Activated CD4-positive, alpha-beta T cell treated with anti-CD3 and anti-CD28 coated beads, Interleukin-2, amount 50 U/mL, for 4 hours (primary cell): ENCODE data around the gene CCDC187.

Source experiments
- DNase-seq, 2 experiments: peaks; one replicate each; pipeline ENCODE4 v3.0.0-alpha.2; 2020

CCDC187 gene

GRCh38 chr9:136265561-136266355, 38.1 kb downstream of the CCDC187 start:
- no peak for DNase-seq

DNA sequence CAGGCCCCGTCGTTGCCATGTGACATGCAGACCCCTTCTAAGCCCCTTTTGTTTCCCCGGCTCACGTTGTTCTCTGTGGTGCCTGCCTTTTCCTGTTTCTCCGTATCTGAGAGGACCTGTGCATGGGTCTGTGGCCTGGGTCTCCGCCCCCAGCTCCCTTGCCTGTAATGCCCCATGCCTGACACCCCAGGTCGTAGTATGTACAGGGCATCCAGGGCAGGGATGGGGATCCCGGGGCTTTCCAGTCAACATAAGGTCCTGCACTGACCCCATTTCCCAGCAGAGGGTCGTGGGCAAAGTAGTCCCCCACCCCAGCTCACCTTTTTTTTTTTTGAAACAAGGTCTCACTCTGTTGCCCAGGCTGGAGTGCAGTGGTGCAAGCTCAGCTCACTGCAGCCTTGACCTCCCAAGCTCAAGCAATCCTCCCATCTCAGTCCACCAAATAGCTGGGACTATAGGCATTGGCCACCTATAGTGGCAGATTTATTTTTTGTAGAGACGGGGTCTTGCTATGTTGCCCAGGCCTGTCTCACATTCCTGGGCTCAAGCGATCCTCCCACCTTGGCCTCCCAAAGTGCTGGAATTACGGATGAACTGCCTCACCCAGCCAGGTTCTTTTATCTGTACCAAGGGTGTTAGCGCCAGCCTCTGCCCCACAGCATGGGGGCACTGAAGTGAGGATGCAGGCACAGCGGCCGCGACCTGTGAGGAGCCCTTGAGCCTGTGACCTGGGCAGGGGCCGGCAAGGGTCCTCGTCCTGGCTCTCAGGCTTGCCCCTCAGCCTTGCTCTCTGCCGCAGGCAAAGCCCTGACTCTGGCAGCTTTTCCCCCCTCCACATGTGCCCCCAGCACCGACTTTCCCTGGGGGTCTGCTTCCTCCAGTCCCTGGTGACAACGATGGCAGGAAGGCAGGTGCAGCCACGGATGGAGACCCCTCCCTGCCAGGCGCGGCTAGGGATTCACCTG, 39.2 kb downstream of the CCDC187 start:
- no peak for DNase-seq

- no peak for DNase-seq
Observed at GRCh38 chr9:136264031-136264430, 39.9 kb downstream of the CCDC187 start.

DNA sequence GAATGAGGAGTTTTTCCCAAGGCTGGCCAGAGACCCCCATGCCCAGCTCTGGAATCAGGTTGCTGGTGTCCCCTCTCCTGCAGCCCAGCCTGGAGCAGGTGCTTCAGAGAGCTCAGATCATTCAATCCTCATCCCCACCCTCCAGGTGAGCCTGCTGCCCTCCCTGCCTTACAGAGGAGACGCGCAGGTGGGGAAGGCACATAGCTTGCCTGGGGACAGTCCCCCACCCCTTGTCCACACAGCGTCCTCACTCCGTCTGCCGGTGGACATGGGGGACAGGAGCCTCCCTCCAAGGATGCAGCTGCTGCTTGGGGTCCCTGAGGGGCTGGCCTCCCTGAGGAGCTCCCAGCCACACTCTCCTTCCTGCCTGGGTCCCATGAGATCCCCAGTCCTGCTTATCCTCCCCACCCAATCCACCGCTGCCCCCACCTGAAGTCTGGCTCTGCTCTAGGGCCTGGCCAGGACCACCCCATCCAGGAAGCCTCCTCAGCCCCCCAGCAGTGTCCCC, 41.2 kb downstream of the CCDC187 start:
- DNase-seq = no peak

- DNase-seq = no peak
Observed at GRCh38 chr9:136261686-136262430, 42.0 kb downstream of the CCDC187 start.

- no peak for DNase-seq
Observed at GRCh38 chr9:136260936-136261472, 42.9 kb downstream of the CCDC187 start.

DNA sequence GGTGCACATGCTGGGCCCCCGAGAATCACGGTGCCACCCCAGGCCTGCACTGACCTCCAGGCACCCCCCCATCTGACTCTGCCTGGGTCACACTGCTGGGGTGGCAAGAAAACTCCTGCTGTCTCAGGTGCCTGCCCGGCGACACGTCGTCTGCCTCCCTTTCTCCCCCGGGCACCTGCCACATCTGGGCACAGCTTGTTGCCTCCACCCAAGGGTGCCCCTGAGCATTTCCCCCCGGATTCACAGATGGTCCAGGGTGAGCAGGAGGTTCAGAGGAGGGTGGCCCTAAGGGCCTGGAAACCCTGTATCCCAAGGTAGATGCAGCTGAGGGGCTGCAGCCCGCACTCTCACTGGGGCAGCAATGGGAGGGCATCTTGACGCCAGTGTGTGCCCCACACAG, 43.4 kb downstream of the CCDC187 start:
- no peak for DNase-seq

- no peak for DNase-seq
Observed at GRCh38 chr9:136259836-136260235, 44.1 kb downstream of the CCDC187 start.

DNA sequence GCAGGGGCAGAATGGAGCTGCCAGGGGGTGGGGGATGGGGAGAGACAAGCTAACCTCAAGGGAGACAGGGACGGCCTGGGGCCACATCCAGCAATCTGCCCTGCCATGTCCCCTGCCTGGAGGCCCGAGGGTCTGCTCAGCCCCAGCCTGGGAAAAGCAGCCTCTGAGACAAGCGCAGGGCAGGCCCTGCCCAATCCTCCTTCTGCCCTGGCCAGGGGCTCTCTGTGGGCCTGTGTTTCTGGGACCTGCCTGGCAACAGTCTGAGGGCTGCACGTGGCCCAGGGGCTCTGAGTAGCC, 44.4 kb downstream of the CCDC187 start:
- no peak for DNase-seq

DNA sequence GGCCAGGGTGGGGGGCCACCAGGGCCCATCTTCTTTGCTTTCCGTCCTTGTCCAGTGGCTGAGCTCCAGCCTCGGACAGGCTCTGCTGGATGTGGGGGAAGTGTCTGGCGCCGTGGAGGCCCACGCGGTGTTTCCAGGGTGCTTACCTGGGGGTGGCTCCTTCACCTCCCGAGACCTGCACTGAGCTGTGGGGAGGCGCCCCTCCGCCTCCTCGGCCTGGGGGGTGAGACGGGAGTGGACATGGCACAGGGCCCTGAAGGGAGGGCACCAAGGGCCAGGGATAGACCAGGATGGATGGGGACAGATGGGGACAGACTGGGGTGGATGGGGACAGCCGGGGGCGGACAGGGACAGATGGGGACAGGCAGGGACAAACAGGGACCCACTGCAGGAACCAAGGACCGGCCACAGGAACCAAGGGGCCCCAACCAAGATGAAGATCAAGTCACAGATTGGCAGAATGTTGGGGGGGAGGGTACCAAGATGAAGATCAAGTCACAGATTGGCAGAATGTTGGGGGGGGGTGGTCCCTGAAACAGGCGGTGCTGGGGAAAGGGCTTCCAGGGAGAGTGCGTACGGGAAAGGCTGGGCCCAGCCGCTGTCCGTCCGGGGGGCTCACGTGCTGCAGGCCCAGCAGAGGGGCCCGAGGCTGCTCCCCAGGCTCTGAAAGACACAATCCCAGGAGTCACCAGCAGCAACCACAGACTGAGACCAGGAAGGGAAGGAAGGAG, 44.9 kb downstream of the CCDC187 start:
- DNase-seq = no peak

- DNase-seq = no peak
Observed at GRCh38 chr9:136258299-136258625, 45.6 kb downstream of the CCDC187 start.

- DNase-seq = no peak
Observed at GRCh38 chr9:136257381-136258298, 46.3 kb downstream of the CCDC187 start.

GRCh38 chr9:136255896-136256890, 47.7 kb downstream of the CCDC187 start:
- no peak for DNase-seq

GRCh38 chr9:136255166-136255538, 48.7 kb downstream of the CCDC187 start:
- DNase-seq = peak; percentile 25 to 27

DNA sequence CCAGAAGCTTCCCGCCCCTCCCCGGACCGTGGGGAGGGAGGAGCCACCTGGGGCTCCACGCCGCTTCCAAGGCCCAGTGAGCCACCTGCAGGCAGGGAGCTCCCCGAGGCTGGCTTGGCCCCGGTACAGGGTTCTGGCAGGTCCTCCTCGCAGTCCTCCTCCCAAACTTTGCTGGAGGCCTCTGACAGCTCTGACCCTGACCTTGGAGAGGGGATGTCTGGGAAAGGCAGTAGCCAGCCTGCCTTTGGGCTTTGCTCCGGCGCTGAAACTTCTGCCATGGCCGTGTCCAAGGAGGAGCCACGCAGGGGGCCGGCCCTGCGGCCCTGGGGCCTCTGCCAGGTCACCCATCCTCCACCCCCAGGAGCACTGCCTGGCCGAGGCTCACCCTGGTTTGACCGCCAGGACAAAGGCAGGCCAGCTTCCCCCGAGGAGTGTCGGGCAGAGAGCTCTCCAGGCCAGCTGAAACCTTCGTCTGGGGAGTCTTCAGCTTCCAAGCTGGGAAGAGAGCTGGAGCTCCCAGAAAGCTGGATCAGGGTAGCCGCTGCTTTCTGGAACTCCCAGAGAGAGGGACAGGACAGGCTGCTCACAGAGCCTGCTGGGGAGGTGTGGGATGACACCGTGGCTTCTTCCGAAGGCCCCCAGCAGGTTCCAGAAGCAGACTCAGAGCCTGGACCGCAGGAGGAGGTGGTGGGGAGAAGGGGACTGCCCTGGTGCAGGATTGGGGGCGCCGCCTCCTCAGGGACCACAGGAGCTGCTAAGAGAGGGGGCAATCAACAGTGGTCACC, 49.3 kb downstream of the CCDC187 start:
- DNase-seq = no peak

DNA sequence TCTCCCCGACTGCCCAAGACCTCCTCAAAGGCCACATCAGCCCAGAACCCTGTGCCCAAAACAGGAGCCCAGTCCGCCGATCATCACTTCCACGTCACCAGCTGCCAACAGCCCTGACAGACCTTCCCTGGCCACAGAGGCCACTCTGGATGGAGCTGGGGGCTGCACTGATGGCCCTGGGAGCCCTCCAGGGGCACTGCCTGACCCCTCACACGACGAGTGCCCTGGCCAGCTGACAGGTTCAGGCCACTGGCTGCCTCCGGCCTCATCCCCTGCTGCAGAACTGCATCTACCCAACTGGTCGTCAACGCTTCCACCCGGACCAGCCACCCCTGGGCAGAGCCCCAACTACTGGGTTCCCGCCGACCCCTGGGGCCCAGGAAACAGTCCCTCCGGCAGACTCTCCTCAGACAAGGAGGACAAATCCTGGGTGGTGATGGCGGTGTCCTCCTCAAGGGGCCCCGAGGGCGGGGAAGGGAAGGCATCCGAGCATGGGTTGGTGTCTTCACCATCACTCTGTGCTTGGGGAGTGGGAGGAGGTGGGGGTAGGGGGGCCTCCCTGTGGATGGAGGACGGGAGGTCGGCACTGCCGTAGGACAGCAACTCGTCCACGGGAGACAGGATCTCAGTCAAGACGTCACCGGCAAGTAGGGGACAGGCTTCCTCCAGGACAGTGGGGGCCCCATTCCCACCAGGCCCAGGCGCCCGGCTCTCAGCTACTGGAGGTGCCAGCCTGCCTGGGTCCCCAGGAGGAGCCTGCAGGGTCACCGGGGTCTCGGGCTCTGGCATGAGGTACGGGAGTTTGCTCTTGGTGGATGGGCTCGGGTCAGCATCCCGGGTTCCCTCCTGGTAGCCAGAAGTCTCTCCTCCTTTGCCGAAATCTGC, 50.4 kb downstream of the CCDC187 start:
- no peak for DNase-seq

DNA sequence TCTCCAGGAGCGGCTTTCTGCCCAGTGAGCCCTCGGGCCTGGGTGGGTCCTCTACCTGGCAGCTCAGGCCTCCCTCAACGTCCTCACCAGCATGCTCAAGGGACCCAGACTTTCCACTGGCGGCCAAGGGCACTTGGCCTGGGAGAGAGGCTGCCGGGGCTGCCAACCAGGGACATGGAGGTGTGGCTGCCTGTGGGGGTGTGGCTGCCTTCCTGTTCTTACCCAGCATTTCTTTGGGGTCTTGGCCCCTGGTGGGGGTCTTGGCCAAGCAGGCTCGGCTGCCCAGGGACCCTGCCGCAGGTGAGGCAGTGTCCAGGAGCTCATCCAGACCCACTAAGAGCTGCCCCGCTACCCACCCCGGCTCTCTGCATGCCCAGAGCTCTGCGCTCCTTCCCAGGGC, 51.0 kb downstream of the CCDC187 start:
- DNase-seq = no peak

- DNase-seq = no peak
Observed at GRCh38 chr9:136252281-136252680, 51.6 kb downstream of the CCDC187 start.
